ENCODE results near the gene CRYL1. TPM values are rescaled to one million over a fixed set of nuclear protein-coding genes. Genes with fewer than 3 reads are reported as not detected.

The CRYL1 gene
- total RNA-seq, 1 donor from 2014 or later, result 29.4 TPM

- peaks cover 15% of the 10 kb centered on the region for H3K9me3 Mint-ChIP-seq
- H3K36me3 Mint-ChIP-seq, result peaks cover 19% of the 10 kb centered on the region
- DNase-seq (ENCODE audit: low spot score in 2 of 2, unreplicated experiment in 2 of 2), result no peak
- H3K27me3 Mint-ChIP-seq (ENCODE audit: low read depth), result no peaks in the 10 kb centered on the region
- no peak for TF ChIP-seq CTCF (IDR thresholded peaks at IDR 0.05; ENCODE audit: unreplicated experiment)
- H3K4me1 Mint-ChIP-seq, result peaks cover 22% of the 10 kb centered on the region
- H3K27ac Mint-ChIP-seq, result peak overlapping the region; percentile 40
- no peak overlapping the region for H3K4me3 Mint-ChIP-seq
Observed at GRCh38 chr13:20442375-20442774, 83.3 kb downstream of the CRYL1 start.

- no peak for TF ChIP-seq CTCF (IDR thresholded peaks at IDR 0.05; ENCODE audit: unreplicated experiment)
- peaks cover 15% of the 10 kb centered on the region for H3K36me3 Mint-ChIP-seq
- H3K27ac Mint-ChIP-seq, result peak overlapping the region; percentile 62
- H3K27me3 Mint-ChIP-seq (ENCODE audit: low read depth), result no peaks in the 10 kb centered on the region
- H3K9me3 Mint-ChIP-seq, result peaks cover 11% of the 10 kb centered on the region
- no peak overlapping the region for H3K4me3 Mint-ChIP-seq
- no peak for DNase-seq (ENCODE audit: low spot score in 2 of 2, unreplicated experiment in 2 of 2)
- H3K4me1 Mint-ChIP-seq, result peaks cover 22% of the 10 kb centered on the region
Observed at GRCh38 chr13:20441879-20442278, 83.8 kb downstream of the CRYL1 start.

- DNase-seq (ENCODE audit: low spot score in 2 of 2, unreplicated experiment in 2 of 2), result no peak
- TF ChIP-seq CTCF (IDR thresholded peaks at IDR 0.05; ENCODE audit: unreplicated experiment), result no peak
- H3K27me3 Mint-ChIP-seq (ENCODE audit: low read depth), result no peaks in the 10 kb centered on the region
- H3K4me3 Mint-ChIP-seq, result no peak overlapping the region
- H3K27ac Mint-ChIP-seq, result no peak overlapping the region
- peaks cover 22% of the 10 kb centered on the region for H3K4me1 Mint-ChIP-seq
- H3K9me3 Mint-ChIP-seq, result peaks cover 5% of the 10 kb centered on the region
- peaks cover 9% of the 10 kb centered on the region for H3K36me3 Mint-ChIP-seq
Observed at GRCh38 chr13:20441056-20441455, 84.6 kb downstream of the CRYL1 start.

GRCh38 chr13:20439261-20439660 lies 86.4 kb downstream of the CRYL1 start:
- no peak for TF ChIP-seq CTCF (IDR thresholded peaks at IDR 0.05; ENCODE audit: unreplicated experiment)
- H3K36me3 Mint-ChIP-seq, result peaks cover 5% of the 10 kb centered on the region
- H3K27me3 Mint-ChIP-seq (ENCODE audit: low read depth), result no peaks in the 10 kb centered on the region
- H3K27ac Mint-ChIP-seq, result no peak overlapping the region
- H3K4me3 Mint-ChIP-seq, result no peak overlapping the region
- DNase-seq (ENCODE audit: low spot score in 2 of 2, unreplicated experiment in 2 of 2), result no peak
- H3K9me3 Mint-ChIP-seq, result peaks cover 5% of the 10 kb centered on the region
- H3K4me1 Mint-ChIP-seq, result peaks cover 22% of the 10 kb centered on the region

- Mint-ChIP-seq H3K27ac (no peak overlapping the region), H3K9me3 (peaks cover 5% of the 10 kb centered on the region), H3K4me3 (no peak overlapping the region), H3K27me3 (ENCODE audit: low read depth) (no peaks in the 10 kb centered on the region), H3K36me3 (peaks cover 5% of the 10 kb centered on the region), H3K4me1 (peaks cover 22% of the 10 kb centered on the region)
- DNase-seq (ENCODE audit: low spot score in 2 of 2, unreplicated experiment in 2 of 2), result no peak
- no peak for TF ChIP-seq CTCF (IDR thresholded peaks at IDR 0.05; ENCODE audit: unreplicated experiment)
Observed at GRCh38 chr13:20438801-20439200, 86.9 kb downstream of the CRYL1 start.

GRCh38 chr13:20436505-20436904 lies 89.2 kb downstream of the CRYL1 start:
- Mint-ChIP-seq H3K36me3 (peaks cover 5% of the 10 kb centered on the region), H3K27ac (no peak overlapping the region), H3K27me3 (ENCODE audit: low read depth) (no peaks in the 10 kb centered on the region), H3K9me3 (peaks cover 5% of the 10 kb centered on the region), H3K4me1 (peaks cover 9% of the 10 kb centered on the region), H3K4me3 (no peak overlapping the region)
- no peak for DNase-seq (ENCODE audit: low spot score in 2 of 2, unreplicated experiment in 2 of 2)
- TF ChIP-seq CTCF (IDR thresholded peaks at IDR 0.05; ENCODE audit: unreplicated experiment), result no peak

All from mesothelial cell of epicardium (in vitro differentiated cells).